Activated CD4-positive, alpha-beta T cell treated with anti-CD3 and anti-CD28 coated beads, Interleukin-2, Interleukin-6, amounts not matched to agents 100 ng/mL and 50 ng/mL, durations not matched to agents 16 hours and 8 hours (primary cell): ENCODE measurements around the gene ACP7.

ENCODE experiments used
- DNase-seq: peaks from one replicate; pipeline ENCODE4 v3.0.0-alpha.2; 2020

The ACP7 gene

GRCh38 chr19:39152066-39152465 lies 67.9 kb downstream of the ACP7 start:
- no peak for DNase-seq

DNA sequence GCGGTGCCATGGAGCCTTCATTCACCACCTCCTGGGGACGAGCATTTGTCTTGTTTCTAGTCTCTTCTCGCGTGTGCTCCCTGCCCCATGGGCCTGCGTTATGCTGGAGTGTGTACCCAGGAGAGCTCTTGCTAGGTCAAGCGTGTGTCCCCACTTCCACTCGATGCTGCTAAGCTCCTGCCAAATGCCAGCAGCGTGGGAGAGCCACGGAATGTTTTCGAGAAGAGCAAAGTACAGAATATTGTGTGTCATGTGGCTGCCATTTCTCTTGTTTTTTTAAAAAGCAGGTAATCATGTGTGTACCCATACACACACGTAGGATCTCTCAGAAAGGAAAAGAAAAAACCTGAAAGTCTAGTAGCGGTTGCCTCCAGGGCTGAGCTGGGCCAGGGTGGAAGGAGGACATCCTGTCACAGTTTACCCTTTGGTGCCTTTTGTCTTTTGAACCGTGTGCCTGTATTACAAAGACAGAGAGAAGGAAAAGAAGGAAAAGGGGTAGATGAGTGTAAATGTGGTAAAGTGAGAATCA lies 70.0 kb downstream of the ACP7 start:
- no peak for DNase-seq

GRCh38 chr19:39154629-39155100 lies 70.5 kb downstream of the ACP7 start:
- no peak for DNase-seq

- DNase-seq = no peak
Observed at GRCh38 chr19:39155114-39155700, 71.0 kb downstream of the ACP7 start.

DNA sequence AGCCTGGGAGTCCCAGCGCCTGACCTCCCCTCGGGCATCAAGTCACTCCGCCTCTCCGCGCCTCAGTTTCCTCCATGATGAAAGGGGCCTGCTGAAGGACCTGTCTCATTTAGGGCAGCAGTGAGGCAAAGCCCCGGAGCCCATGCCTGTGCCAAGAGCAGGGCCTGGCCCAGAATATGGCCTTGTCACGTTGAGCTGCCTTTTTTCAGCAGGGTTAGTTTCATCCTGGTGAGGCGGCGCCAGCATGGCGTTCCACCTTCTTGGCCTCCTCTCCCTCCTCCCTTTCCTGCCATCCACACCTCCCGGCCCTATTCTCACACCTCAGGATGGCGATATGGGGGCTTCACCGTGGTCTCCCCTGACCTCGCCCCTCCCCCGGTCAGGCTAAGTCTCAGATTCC lies 71.6 kb downstream of the ACP7 start:
- no peak for DNase-seq

DNA sequence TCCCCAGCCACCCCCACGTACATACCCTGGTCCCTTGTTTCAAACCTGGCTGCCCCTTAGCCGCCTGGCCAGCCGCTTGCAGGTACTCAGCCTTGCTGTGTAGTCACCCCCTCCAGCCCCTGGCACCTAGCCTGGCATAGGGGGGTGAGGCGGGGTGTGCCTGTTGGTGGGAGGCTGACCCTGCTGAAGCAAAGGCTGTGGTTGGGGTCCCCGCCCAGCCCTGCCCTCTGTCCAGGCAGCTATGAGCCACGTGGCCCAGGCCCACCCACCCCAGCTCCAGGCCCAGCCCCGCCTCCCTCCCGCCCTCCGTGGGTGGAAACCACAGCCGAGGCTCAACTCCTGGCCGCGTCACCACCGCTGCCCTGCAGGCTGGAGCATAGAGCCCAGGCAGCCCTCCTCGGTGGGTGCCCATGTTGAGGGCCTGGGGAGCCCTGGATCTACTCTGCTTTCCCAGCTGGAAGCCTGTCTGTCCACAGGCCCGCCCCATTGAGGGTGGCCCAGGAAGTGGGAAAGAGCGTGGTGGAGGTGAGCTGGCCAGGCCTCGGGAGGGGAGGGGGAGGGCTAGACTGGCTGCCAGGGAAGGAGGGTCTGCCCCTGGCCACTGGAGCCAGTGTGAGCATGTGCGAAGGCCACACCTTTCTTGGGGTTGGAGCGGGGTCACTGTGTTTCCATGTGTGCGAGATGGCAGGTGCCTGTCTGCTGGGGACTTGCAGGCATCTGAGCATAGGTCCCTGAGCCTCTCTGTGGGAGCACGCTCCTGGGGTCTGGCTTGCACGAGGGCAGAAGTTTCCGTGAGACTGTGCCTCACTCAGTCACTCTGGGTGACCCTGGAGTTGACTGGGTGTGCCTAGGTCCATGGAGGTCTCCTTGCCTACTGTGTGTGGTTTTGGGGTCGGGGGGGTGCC lies 72.4 kb downstream of the ACP7 start:
- DNase-seq = no peak

- no peak for DNase-seq
Observed at GRCh38 chr19:39157275-39157996, 73.3 kb downstream of the ACP7 start.

- no peak for DNase-seq
Observed at GRCh38 chr19:39157997-39158389, 73.8 kb downstream of the ACP7 start.

GRCh38 chr19:39158646-39159260 lies 74.6 kb downstream of the ACP7 start:
- no peak for DNase-seq

DNA sequence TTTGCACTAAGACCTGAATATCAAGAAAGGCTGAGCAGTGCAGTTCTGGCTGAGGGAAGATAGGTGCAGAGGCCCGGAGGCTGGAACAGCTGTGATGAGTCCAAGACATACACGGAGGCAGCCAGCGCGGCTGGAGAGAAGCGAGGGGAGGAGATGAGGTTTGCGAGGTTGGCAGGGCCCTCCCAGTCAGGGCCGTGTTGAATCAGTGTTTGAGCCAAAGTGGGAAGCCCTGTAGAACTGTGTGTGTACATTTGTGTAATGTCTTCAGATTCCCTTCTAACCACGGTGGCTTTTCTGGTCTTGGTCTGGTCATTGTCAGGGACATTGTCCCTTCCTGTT lies 76.3 kb downstream of the ACP7 start:
- DNase-seq = no peak
